ENCODE results near the gene NEURL3.

- TF ChIP-seq CTCF (IDR thresholded peaks at IDR 0.05) (no peak), POLR2A (IDR thresholded peaks at IDR 0.05) (no peak)
Measured at GRCh38 chr2:96449174-96449573, 56.0 kb downstream of the NEURL3 start.

Data from testis (tissue), 2 donors.